Measurements from ENCODE around the gene SRRM3. TPM values are rescaled to one million over a fixed set of nuclear protein-coding genes. Genes with fewer than 3 reads are reported as not detected.
"Not testable (repeated sequence)": the region's sequence is repeated elsewhere in the genome, so short reads cannot be mapped to it uniquely, and the experiment has no call there.

Gene SRRM3
- polyA plus RNA-seq, 1 donor: 0.62 TPM

DNA sequence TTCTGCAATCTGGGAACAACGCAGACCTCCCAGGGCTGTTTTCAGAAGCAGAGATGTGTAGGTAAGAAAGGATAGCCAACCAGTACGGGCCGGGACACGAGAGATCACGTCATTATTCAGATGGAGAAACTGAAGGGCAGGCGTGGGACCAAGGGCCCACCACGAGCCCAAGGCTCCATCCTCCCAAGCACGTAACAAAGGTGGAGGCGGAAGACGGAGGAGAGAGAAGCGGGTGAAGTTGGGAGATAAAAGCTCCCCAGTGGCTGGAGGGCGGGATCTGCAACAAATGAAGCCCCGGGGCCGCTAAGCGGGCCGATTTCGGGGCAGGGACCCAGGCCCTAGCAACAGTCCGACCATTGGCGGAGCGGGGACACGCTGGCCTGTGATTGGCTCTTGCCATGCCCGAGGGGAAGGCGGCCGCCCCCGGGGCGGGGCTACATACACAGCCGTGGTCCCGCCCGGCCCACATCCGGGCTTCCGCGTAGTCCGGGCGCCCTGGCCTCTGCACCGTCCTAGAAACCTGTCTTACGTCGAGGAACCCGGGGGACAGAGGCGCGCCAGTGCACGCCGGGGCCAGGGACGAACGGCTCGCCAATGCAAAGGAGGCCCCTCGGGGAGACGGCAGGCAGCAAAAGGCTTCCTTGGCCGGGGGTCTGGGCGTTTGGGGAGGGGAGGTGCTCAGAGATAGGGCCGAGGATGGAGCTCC is 116.2 kb downstream of the SRRM3 start:
- DNase-seq: peak; percentile 98

GRCh38 chr7:76318488-76319353 is 117.0 kb downstream of the SRRM3 start:
- DNase-seq: peak; percentile 76

GRCh38 chr7:76325092-76325491 is 123.4 kb downstream of the SRRM3 start:
- no peak for DNase-seq

- no peak for DNase-seq
These were observed 124.1 kb downstream of the SRRM3 start for GRCh38 chr7:76325811-76326210.

DNA sequence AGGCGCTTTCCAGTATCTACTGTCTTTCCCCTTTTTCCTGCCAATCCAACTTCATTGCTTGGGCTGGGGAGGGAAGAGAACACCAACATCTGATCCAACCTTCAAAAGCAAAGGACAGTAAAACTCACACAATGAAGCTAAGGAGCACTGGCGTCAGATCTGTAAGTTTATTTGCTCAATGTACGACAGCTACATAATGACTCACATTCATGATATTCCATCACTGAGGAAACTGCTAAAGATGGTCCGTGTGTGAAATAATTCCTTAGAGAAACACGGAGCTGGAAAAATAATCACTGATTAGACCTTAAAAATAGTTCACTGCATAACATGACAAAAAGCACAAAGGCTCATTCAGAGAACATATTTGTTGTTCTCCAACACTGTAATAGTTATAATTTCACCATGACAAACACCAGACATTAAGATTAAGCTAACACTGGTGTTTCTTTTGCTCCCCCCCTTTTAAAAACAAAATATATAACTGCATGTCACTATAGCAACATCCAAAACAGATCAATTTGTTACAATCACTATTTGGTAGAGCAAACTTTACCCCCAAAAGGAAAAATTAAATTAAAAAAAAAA is 125.0 kb downstream of the SRRM3 start:
- no peak for DNase-seq

- DNase-seq: no peak
These were observed 125.9 kb downstream of the SRRM3 start for GRCh38 chr7:76327610-76328009.

DNA sequence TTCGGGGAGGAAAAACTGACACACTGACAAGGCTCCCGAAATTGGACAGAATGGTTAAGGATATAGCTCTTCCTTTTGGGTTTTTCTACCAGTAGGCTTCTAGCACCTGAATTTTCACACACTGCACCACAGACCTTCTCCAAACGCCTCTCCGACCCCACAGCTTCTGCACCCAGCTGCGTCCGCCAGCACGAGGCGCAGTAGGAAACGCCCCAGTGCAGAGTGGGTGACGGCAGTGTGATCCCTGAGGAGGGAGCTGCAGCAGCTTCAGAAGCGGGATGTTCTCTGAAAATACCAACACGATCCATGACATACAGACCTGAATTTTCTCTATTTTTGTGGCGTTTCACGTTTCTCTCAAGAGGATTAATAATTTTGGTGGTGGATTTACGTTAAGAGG is 126.7 kb downstream of the SRRM3 start:
- no peak for DNase-seq

DNA sequence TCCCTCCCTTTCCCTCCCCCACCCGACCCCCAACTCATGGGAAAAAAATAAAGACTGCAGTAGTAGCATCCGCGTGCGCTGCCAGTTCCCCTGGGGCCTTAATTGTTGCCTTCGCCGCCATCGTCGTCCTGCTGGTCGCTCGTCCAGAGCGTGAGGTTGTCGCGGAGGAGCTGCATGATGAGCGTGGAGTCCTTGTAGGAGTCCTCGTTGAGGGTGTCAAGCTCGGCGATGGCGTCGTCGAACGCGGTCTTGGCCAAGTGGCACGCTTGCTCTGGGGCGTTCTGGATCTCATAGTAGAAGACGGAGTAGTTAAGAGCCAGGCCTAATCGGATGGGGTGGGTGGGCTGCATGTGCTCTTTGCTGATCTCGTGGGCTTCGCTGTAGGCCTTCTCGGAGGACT is 127.8 kb downstream of the SRRM3 start:
- no peak for DNase-seq

DNA sequence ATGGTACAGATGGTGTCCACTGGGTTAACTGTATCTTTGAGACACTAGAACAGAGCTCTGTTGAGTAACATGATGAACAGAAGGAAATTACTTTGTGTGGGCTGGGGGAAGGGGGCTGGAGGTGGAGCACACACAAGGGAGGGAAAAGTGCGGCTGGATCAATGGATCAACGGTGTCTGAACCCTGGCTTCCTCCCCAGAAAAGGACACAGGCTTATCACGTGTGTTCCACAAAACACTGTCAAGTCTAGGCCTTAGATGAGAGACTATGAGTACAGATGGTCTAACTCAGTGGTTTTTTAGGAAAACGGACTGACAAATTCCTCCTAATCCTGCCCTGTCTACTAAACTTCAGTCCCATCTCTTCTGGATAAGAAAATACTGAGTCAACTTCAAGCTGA is 128.6 kb downstream of the SRRM3 start:
- DNase-seq: no peak

GRCh38 chr7:76330673-76331072 is 129.0 kb downstream of the SRRM3 start:
- DNase-seq: no peak

- no peak for DNase-seq
These were observed 130.4 kb downstream of the SRRM3 start for GRCh38 chr7:76332078-76332477.

DNA sequence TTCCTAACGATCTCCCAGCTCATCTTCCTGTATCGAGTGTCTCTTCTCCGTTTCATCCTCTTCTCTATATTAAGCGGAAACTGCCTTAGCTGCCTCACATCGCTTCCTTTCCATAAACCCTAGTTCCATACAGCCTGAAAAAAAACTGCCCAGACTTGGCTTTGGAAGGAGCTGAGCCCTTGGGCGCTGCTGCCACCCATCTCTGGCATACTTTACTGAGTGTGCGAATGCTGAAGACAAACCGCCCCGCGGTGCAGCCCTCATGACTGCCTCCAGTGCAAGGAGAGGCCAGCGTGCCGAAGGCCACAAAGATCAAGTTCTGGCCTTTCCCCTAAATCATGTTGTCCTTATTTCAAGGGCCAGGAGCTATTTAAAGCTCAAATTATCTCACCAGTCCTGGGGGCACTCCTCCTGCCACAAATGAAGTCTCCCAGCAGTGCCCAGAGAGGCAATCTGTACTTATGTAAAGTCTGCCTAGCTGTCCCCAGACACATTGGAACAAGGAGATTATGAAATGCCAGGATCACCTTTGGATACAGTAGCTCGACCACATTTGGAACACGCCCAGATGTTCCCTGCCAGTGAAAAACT is 131.9 kb downstream of the SRRM3 start:
- no peak for DNase-seq

DNA sequence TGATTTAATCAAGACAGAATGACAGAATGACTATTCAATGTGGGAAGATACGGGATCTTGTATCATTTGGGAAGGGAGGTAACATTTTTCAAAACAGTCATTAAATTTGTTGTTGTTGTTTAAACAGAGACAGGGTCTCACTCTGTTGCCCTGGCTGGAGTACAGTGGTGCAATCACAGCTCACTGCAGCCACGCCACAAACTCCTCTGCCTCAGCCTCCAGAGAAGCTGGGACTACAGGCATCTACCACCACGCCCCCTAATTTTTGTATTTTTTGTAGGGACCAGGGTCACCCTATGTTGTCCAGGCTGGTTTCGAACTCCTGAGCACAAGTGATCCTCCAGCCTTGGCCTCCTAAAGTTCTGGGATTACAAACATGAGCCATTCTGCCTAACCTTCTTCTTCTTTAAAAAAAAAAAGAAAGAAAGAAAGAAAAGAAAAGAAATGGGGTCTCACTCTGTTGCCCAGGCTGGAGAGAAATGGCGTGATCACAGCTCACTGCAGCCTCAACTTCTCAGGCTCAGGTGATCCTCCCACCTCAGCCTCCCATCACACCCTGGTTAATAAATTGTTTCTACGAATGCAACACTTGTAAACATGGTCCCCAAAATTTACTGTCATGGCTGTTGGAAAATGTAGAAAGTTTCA is 132.7 kb downstream of the SRRM3 start:
- DNase-seq: no peak

- not testable (repeated sequence) for DNase-seq
These were observed 133.7 kb downstream of the SRRM3 start for GRCh38 chr7:76335417-76335816.

DNA sequence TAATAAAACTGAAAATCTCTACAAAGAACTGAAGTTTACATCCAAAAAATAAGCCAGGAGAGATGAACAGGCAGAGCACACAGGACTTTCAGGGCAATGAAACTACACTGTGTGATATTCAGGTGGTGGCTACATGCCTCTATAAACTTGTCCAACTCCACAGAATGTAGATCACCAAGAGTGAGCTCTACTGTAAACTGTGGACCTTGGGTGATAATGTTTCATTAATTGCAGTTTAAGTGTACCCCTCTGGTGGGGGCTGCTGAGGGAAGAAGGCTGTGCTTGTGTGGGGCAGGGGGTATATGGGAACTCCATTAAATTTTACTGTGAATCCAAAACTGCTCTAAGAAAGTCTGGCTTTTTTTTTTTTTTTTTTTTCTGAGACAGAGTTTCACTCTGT is 134.4 kb downstream of the SRRM3 start:
- DNase-seq: no peak

Other genes with a start within 250 kb of the SRRM3 start
- 46.9 TPM for gene TMEM120A, start 207.3 kb upstream of the SRRM3 start, polyA plus RNA-seq (ENCODE audit: insufficient read length)
- 26.7 TPM for gene STYXL1, start 153.9 kb upstream of the SRRM3 start, polyA plus RNA-seq (ENCODE audit: insufficient read length)
- 264 TPM for gene MDH2, start 153.8 kb upstream of the SRRM3 start, polyA plus RNA-seq (ENCODE audit: insufficient read length)
- gene HSPB1, start 100.8 kb downstream of the SRRM3 start, polyA plus RNA-seq (ENCODE audit: insufficient read length): 1,886 TPM
- gene YWHAG, start 157.1 kb downstream of the SRRM3 start, polyA plus RNA-seq (ENCODE audit: insufficient read length): 199 TPM
- gene SSC4D, start 207.8 kb downstream of the SRRM3 start, polyA plus RNA-seq (ENCODE audit: insufficient read length): 0.85 TPM
- 1.2 TPM for gene ZP3, start 223.1 kb downstream of the SRRM3 start, polyA plus RNA-seq (ENCODE audit: insufficient read length)

All from hindlimb muscle (tissue), 1 donor.